DMS53 treated with DMSO at 0.1 percent for 48 hours (cell line): ENCODE results near the gene ROBO2.

ENCODE experiments used
- DNase-seq: peaks from one replicate; lab custom pipeline; 2025; ENCODE audit not compliant: unreplicated experiment; lab: John Stamatoyannopoulos, UW

Gene ROBO2

GRCh38 chr3:77051591-77051990, 11.7 kb downstream of the ROBO2 start:
- no peak for DNase-seq

- no peak for DNase-seq
Measured at GRCh38 chr3:77052051-77052501, 12.2 kb downstream of the ROBO2 start.

GRCh38 chr3:77052733-77053670, 13.1 kb downstream of the ROBO2 start:
- no peak for DNase-seq

GRCh38 chr3:77053795-77054194, 13.9 kb downstream of the ROBO2 start:
- no peak for DNase-seq

DNA sequence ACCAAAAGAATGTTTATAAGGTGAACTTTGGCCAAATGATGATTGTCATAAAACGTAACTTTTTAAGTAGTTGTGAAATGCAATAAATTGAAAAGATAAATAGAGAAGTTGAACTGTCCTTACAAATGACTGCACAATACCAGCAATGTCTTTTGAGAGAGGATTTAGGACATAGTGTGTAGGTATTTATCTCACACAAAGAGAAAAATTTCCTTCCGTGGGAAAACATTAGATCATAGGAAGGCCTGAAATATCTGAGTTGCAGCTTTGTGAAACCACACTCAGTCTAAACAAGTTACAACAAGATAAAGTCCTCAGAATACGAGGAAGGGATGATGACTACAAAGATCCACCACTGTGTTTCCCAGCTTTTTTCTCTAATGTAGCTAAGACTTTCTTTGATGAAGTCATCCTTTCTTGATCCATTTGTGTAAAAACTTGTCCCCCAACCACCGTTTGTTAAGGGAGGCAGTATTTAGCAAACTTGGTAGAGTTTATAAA, 16.0 kb downstream of the ROBO2 start:
- no peak for DNase-seq

GRCh38 chr3:77059354-77059753, 19.5 kb downstream of the ROBO2 start:
- no peak for DNase-seq

GRCh38 chr3:77063423-77063822, 23.5 kb downstream of the ROBO2 start:
- DNase-seq = peak; percentile 12

DNA sequence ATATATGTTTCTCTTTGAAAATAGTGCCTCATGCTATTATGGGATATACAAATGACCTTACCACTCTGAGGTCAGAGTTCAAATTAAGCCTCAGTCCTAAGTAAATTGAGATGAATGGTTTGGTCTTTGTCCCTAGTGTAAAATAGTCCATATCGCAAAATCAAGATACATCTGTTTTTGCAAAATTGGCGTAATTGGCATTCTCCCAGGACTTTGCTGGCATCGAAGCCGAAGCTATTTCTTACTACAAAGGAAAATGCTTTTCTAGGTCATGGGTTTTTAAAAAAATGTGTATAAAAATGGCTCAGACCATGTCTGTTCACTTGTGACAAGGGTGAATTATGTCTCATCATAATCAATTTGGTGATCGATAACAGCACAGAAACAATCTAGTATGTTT, 25.9 kb downstream of the ROBO2 start:
- no peak for DNase-seq

- no peak for DNase-seq
Measured at GRCh38 chr3:77066829-77067228, 26.9 kb downstream of the ROBO2 start.

GRCh38 chr3:77068808-77069207, 28.9 kb downstream of the ROBO2 start:
- no peak for DNase-seq

GRCh38 chr3:77071364-77071763, 31.5 kb downstream of the ROBO2 start:
- DNase-seq = no peak

DNA sequence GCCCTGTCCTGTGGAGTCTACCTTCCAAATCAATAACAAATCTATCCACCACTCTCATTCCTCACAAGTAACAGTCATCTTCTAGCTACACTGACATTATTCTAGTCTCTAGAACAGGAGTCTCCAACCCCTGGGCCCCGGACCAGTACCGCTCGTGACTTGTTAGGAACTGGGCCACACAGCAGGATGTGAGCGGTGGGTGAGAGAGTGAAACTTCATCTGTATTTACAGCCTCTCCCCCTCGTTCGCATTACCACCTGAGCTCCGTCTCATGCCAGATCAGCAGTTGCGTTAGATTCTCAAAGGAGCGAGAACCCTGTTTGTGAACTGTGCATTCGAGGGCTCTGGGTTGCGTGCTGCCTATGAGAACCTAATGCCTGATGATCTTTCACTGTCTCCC, 31.9 kb downstream of the ROBO2 start:
- no peak for DNase-seq

- no peak for DNase-seq
Measured at GRCh38 chr3:77072232-77072631, 32.3 kb downstream of the ROBO2 start.

- no peak for DNase-seq
Measured at GRCh38 chr3:77078279-77078678, 38.4 kb downstream of the ROBO2 start.

DNA sequence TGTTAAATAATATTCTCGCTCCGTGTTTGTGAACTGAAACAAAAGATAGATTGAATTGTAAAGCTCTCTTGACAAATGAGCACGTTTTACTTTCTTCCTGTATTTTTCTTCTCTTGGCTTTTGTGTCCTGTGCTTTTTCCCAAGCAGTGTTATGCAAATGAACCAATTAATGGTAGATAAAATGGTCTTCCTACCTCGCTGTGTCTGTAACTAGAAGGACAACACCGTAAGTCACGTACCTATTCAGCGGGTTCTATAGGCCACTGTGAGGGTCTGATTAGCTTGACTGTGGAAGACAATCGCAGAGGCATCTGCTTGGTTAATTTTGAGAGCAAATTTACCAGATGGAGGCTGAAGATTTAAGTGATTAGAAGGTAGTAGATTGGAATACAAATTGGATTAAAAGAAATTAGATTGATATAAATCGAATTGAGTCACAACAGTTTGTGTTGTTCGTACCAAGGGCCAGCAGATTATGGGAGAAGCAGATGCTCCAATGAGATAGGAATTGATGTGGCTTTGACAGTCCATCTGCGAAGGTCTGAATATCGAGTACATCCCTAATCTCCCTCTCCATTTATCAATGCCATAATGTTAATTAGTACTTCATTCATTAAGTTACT, 40.2 kb downstream of the ROBO2 start:
- DNase-seq = no peak

- no peak for DNase-seq
Measured at GRCh38 chr3:77081240-77081661, 41.4 kb downstream of the ROBO2 start.

DNA sequence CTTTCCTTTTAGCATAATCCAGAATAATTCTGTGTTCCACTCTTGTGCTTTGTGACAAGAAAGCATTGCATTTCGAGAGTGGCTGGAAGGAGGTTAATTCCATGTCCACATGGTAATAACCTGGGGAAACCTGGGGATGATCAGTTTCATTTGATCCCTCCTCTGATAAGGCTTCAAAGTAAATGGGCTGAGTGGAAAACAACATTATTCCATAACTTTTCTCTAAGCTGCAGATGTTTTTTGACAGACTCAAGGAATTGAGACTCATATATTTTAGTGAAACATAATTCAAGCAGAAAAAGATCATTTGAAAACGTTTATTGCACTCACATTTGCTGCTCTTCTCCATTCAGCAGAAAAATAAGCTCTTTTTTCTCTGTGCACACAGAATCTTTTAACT, 44.6 kb downstream of the ROBO2 start:
- DNase-seq = no peak

GRCh38 chr3:77086408-77086807, 46.5 kb downstream of the ROBO2 start:
- DNase-seq = no peak

DNA sequence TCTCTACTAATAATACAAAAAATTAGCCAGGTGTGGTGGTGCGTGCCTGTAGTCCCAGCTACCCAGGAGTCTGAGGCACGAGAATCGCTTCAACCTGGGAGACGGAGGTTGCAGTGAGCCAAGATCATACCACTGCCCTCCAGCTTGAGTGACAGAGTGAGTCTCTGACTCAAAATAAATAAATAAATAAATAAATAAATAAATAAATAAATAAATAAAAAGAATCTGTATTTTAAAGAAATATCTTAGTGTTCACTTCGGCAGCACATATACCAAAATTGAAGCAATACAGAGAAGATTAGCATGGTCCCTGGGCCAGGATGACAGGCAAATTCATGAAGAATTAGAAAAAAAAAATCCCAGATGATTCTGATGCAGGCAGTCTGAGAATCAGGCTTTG, 51.9 kb downstream of the ROBO2 start:
- DNase-seq = no peak

DNA sequence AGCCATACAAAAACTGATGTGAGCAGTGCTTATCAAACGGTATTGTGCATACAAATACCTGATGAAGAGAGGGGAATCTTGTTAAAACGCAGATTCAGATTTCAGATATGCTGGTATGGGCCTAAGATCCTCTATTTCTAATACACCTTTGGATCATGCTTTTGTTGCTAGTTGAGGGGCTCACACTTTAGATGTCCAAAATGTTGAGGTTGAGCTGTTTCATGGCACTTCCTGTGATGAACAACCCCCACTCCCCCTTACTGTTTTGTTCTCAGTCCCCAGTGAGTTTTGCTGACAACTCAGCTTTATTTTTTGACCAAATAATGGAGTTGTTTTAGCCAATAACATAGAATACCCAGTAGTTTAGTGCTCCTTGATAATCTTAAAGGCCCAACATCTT, 53.2 kb downstream of the ROBO2 start:
- DNase-seq = no peak

DNA sequence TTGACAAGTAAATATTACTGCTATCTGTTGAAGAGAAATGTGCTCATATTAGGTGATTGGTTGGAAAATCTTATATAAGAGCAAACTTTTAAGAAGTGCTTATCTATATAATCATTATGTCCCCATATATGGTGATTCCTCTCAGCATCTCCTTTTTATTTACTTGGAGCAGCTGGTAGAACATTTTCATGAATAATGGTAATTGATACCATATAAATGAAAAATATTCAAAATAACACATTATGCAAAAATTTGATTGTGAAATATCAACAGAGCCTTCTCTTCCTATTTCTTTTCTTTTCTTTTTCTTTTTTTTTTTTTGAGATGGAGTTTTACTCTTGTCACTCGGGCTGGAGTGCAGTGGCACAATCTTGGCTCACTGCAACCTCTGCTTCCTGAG, 56.2 kb downstream of the ROBO2 start:
- no peak for DNase-seq
